HepG2 (cell line): ENCODE measurements around the gene OLFM1. TPM values are rescaled to one million over a fixed set of nuclear protein-coding genes. Genes with fewer than 3 reads are reported as not detected.
A peak's percentile ranks its signal among the peaks of the same experiment; 100 is the strongest.

Experiments used
- ATAC-seq: fragments of 200-7000 bp; cut with Tn5 transposase; 3 replicates; pipeline ENCODE4 v1.9.1; 2020; ENCODE audit warnings: mild to moderate bottlenecking, moderate library complexity
- BruUV-seq: library from RNA; stranded (reverse); fragments of 400-500 nt; replicated peaks from 2 replicates; lab custom pipeline; 2021; lab: Mats Ljungman, UMichigan
- CTCF ChIA-PET: fragments of 300-600 bp; formaldehyde crosslinking; extraction: SDS; loops from one replicate; lab custom pipeline; 2021; ENCODE audit warnings: low total read pairs, inconsistent platforms, low intra/inter-chr PET ratio; lab: Yijun Ruan, JAX
- POLR2A ChIA-PET: fragments of 350-600 bp; sonication (Branson Sonifier 250); formaldehyde crosslinking; loops from one replicate; lab custom pipeline; 2020; ENCODE audit warnings: antibody characterized with exemption, inconsistent platforms; lab: Yijun Ruan, JAX
- DNase-seq: peaks from one replicate; pipeline ENCODE4 v3.0.0-alpha.2; 2015; ENCODE audit warnings: low spot score
- FAIRE-seq: peaks from 3 replicates; lab custom pipeline; 2011; peaks lifted over from hg19 to GRCh38; lab: Jason Lieb, UNC
- H2AFZ ChIP-seq: one replicate; pipeline ENCODE4 v1.6.1; 2011; ENCODE audit warnings: low read length, inconsistent platforms
- H3K27ac ChIP-seq: fragments of 300-600 bp; 3 replicates; pipeline ENCODE4 v1.8.0; 2011; ENCODE audit warnings: mixed run types, mild to moderate bottlenecking, mixed read lengths, low read length, inconsistent platforms; ENCODE audit not compliant: insufficient read depth; ENCODE audit errors: extremely low read length
- H3K27me3 ChIP-seq, 2 experiments: fragments of 200-600 bp in 1 of 2; 2 replicates in 1 of 2; 3 replicates in 1 of 2; pipeline versions ENCODE4 v1.6.0 to v1.8.0; 2011; ENCODE audit warnings: low read length in 2 of 2, mild to moderate bottlenecking in 2 of 2, moderate library complexity in 2 of 2, inconsistent platforms in 1 of 2; ENCODE audit not compliant: insufficient read depth in 2 of 2, control insufficient read depth in 1 of 2
- H3K36me3 ChIP-seq, 2 experiments: fragments of 200-600 bp in 1 of 2; replicated peaks in 1 of 2; 2 replicates in 1 of 2; 3 replicates in 1 of 2; pipeline versions ENCODE4 v1.5.1 to v1.8.0; 2011; ENCODE audit warnings: low read length in 2 of 2, inconsistent platforms in 1 of 2; ENCODE audit not compliant: insufficient read depth in 2 of 2, control insufficient read depth in 1 of 2
- H3K4me1 ChIP-seq: 2 replicates; pipeline ENCODE4 v1.5.1; 2012; ENCODE audit warnings: low read length, inconsistent platforms; ENCODE audit not compliant: insufficient read depth
- H3K4me2 ChIP-seq: 2 replicates; pipeline ENCODE4 v1.6.0; 2011; ENCODE audit warnings: low read depth, low read length, inconsistent platforms
- H3K4me3 ChIP-seq, 3 experiments: fragments of 200-600 bp in 1 of 3; sonication (generic), shearing (Covaris generic) in 1 of 3; replicated peaks in 1 of 3; 2 replicates each; pipeline ENCODE4 v1.5.1; 2011 to 2016; ENCODE audit warnings: low read length in 3 of 3, inconsistent platforms in 2 of 3, low read depth in 2 of 3, mild to moderate bottlenecking in 2 of 3, control low read depth in 1 of 3, mixed read lengths in 1 of 3; ENCODE audit not compliant: insufficient read depth in 1 of 3
- H3K79me2 ChIP-seq: one replicate; pipeline ENCODE4 v1.6.1; 2011; ENCODE audit warnings: low read length, inconsistent platforms; ENCODE audit not compliant: insufficient read depth
- H3K9ac ChIP-seq: 2 replicates; pipeline ENCODE4 v1.6.0; 2011; ENCODE audit warnings: mild to moderate bottlenecking, low read depth, low read length, inconsistent platforms; ENCODE audit not compliant: insufficient read depth
- H3K9me3 ChIP-seq: 2 replicates; pipeline ENCODE4 v1.5.1; 2012; ENCODE audit warnings: mild to moderate bottlenecking, low read length
- H4K20me1 ChIP-seq: 2 replicates; pipeline ENCODE4 v1.6.0; 2011; ENCODE audit warnings: inconsistent platforms, mild to moderate bottlenecking, low read length, moderate library complexity; ENCODE audit not compliant: insufficient read depth
- E2F1 ChIP-seq: sonication (generic); formaldehyde crosslinking; IDR thresholded peaks from 2 replicates; pipeline ENCODE4 v1.5.0; 2020; ENCODE audit warnings: missing genetic modification reagents
- ETV6 ChIP-seq: sonication (generic); formaldehyde crosslinking; conservative IDR thresholded peaks from 2 replicates; pipeline ENCODE4 v1.4.0; 2020; ENCODE audit warnings: missing genetic modification reagents
- GPN1 ChIP-seq: sonication (generic); formaldehyde crosslinking; IDR thresholded peaks from 2 replicates; pipeline ENCODE4 v1.5.1; 2020; ENCODE audit warnings: missing genetic modification reagents, borderline replicate concordance
- MAFK ChIP-seq, 2 experiments: IDR thresholded peaks in 1 of 2; conservative IDR thresholded peaks in 1 of 2; 2 replicates each; pipeline ENCODE4 v1.6.1; 2011; ENCODE audit warnings: improper control_type of control experiment in 2 of 2, low read length in 2 of 2
- SALL2 ChIP-seq: sonication (generic); formaldehyde crosslinking; IDR thresholded peaks from 2 replicates; pipeline ENCODE4 v1.8.1; 2023; ENCODE audit warnings: mild to moderate bottlenecking, missing genetic modification reagents, inconsistent platforms
- STAT5B ChIP-seq: sonication (generic); formaldehyde crosslinking; IDR thresholded peaks from 2 replicates; pipeline ENCODE4 v1.4.0; 2020; ENCODE audit warnings: missing genetic modification reagents
- TEAD2 ChIP-seq: sonication (generic); formaldehyde crosslinking; IDR thresholded peaks from 2 replicates; pipeline ENCODE4 v1.9.0; 2021; ENCODE audit warnings: missing genetic modification reagents
- ZNF34 ChIP-seq: sonication (generic); formaldehyde crosslinking; IDR thresholded peaks from 2 replicates; pipeline ENCODE4 v1.4.0; 2020; ENCODE audit warnings: mild to moderate bottlenecking, missing genetic modification reagents, borderline replicate concordance
- ZNF543 ChIP-seq: sonication (generic); formaldehyde crosslinking; IDR thresholded peaks from 2 replicates; pipeline ENCODE4 v1.4.0; 2020; ENCODE audit warnings: mild to moderate bottlenecking, missing genetic modification reagents
- WGBS: methylation state at CpG from one replicate; pipeline ENCODE4 v1.1.6; 2017; ENCODE audit warnings: low lambda C conversion rate; 5-methylcytosine and 5-hydroxymethylcytosine counted together
- in situ Hi-C: cut with HindIII; loops from 2 replicates; pipeline ENCODE4 v1.10.0; 2017; ENCODE audit warnings: low pct_unique_long_range_greater_than_20kb; ENCODE audit not compliant: extremely low pct_ligation_motif_present
- intact Hi-C: fragments of 100-400 bp; cut with micrococcal nuclease; formaldehyde crosslinking; loops from one replicate; pipeline ENCODE4 v1.10.0; 2022; ENCODE audit not compliant: unreplicated experiment
- polyA plus RNA-seq, 8 experiments: library from polyadenylated mRNA; depleted of rRNA in 3 of 8; stranded (reverse) in 7 of 8; unstranded in 1 of 8; fragments of >200 nt; fragmentation: Illumina TruSeq in 4 of 8; extraction: Trizol in 4 of 8; gene quantifications; 2 replicates each; pipeline versions ENCODE4 v1.2.1 to v1.2.3, GENCODE V29; 2011 to 2016; ENCODE audit warnings: low read depth in 4 of 8, missing spikeins in 1 of 8, mixed read lengths in 1 of 8; ENCODE audit not compliant: insufficient read depth in 1 of 8
- total RNA-seq, 5 experiments: library from RNA; depleted of rRNA; stranded (reverse); fragments of >200 nt; fragmentation: Illumina TruSeq; extraction: Trizol; gene quantifications; 2 replicates each; pipeline ENCODE4 v1.2.3, GENCODE V29; 2016; ENCODE audit warnings: low read depth in 1 of 5
- TF ChIP-seq, protein P1 (sequence below): sonication (generic); formaldehyde crosslinking; IDR thresholded peaks from 2 replicates; pipeline ENCODE4 v1.9.0; 2021; ENCODE audit warnings: missing genetic modification reagents, mild to moderate bottlenecking, borderline replicate concordance

OLFM1 gene
- total and polyA plus RNA-seq, 2 of the 13 experiments (the other 11 are each of a cell fraction or from before 2014, with no cell fraction given): not detected

- ChIA-PET POLR2A (no interaction called here), CTCF (interaction anchor here (2.8 to 3.2 kb wide), 2 partner anchors 258 to 327 kb away, joined by 38 to 62 read pairs; no protein-coding TSS in a partner anchor)
- FAIRE-seq (no peak), ATAC-seq (peak; percentile 12), DNase-seq (no peak)
- Histone ChIP-seq H3K36me3 (no peaks in the 10 kb centered on the region), H3K79me2 (no peaks in the 10 kb centered on the region), H3K4me1 (peaks cover 29% of the 10 kb centered on the region), H3K4me3 (no peak overlapping the region), H2AFZ (no peak overlapping the region), H3K4me2 (peak overlapping the region; percentile 59), H3K9ac (no peak overlapping the region), H3K27ac (no peak overlapping the region), H4K20me1 (no peaks in the 10 kb centered on the region), H3K27me3 (peaks cover 6 to 80% of the 10 kb centered on the region in 2 experiments), H3K9me3 (no peaks in the 10 kb centered on the region)
- WGBS: 18% methylated on average over 17 of the region's 20 CpGs
- TF ChIP-seq GPN1: no peak
- TF ChIP-seq, protein P1, sequence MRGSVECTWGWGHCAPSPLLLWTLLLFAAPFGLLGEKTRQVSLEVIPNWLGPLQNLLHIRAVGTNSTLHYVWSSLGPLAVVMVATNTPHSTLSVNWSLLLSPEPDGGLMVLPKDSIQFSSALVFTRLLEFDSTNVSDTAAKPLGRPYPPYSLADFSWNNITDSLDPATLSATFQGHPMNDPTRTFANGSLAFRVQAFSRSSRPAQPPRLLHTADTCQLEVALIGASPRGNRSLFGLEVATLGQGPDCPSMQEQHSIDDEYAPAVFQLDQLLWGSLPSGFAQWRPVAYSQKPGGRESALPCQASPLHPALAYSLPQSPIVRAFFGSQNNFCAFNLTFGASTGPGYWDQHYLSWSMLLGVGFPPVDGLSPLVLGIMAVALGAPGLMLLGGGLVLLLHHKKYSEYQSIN: no peak
- TF ChIP-seq TEAD2 (CRISPR knock-in tag): no peak
- TF ChIP-seq E2F1 (CRISPR knock-in tag): 0 out of 2 replicates have a peak, but pooled peaks have one; percentile 17
- TF ChIP-seq SALL2 (CRISPR knock-in tag): no peak
- no peak for TF ChIP-seq ETV6
- TF ChIP-seq ZNF543 (CRISPR knock-in tag): peak; percentile 9; the same call in 1 of the 2 replicates
- no peak for TF ChIP-seq MAFK (conservative IDR thresholded peaks at IDR 0.05 in 1 of 2, IDR thresholded peaks at IDR 0.05 in 1 of 2; ENCODE audit: low read length in 2 of 2)
- 0 out of 2 replicates have a peak, but pooled peaks have one; percentile 4 for TF ChIP-seq ZNF34 (CRISPR knock-in tag)
- TF ChIP-seq STAT5B (CRISPR knock-in tag): no peak
- no TSS peak for BruUV-seq
- intact Hi-C loops (no loop called here), in situ Hi-C loops (loop anchor here (5.0 kb wide), 2 partner anchors 262 to 327 kb away; no protein-coding TSS in a partner anchor)
Observed at GRCh38 chr9:135084881-135085760, 2.3 kb upstream of the OLFM1 start.
